ENCODE data around the gene TNFSF11.

TNFSF11 gene

DNA sequence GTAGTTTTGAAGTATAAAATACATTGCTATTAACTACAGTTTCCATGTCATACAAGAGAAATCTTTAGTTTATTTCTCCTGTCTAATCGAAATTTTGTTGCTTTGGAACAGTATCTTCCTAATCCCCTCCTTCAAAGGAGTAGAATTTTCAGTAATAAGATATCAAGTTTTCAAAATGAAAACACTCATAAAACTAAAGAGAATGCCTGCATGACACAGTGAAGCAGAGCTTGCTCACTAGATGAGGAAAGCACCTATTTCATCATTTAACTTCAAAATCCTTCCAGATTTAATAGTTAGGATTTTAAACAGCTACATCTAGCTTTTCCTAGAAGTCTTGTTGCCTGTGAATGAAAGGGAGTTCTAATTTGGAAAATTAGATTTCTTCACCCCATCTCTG is 80.8 kb downstream of the TNFSF11 start:
- DNase-seq (ENCODE audit: low read depth): no peak

DNA sequence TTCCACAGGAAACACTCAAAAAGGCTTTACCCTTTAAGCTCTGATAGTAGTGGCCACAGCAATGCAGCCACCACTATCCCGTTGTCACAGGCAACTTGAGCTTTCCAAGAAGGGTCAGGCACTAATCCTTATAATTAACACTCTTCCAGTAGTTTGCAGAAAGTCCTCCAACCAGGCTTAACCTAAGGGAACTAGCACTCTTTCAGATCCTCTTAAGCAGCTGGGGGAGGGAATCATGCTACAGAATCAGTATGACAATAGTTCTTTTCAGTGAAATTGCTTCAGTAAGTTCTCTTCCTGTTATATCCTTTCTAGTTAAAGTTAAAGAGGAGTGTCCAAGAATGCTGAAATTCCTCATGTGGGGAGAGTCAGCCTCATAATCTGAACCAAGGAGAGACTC is 82.2 kb downstream of the TNFSF11 start:
- DNase-seq (ENCODE audit: low read depth): no peak

DNA sequence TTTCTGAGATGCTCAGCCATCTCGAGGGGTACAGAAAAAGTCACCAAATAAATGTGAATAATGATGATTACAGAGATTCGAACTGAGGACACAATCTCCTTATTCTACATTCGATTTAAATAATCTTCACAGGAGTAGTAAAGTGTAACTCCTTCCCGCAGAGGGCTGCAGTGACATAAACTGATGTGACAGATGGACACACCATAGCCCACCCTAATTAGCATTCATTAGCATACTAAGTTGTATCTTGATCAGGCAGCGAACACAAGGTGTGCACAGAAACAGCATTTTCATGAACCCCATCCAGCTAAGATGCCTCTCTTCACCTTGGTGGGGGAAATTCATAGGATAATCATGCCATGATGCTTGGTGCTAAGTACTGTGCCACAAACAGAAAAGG is 83.0 kb downstream of the TNFSF11 start:
- no peak for DNase-seq (ENCODE audit: low read depth)
